H9 (cell line): ENCODE data around the gene NDUFAF4. TPM values are rescaled to one million over a fixed set of nuclear protein-coding genes. Genes with fewer than 3 reads are reported as not detected.

ENCODE experiments used
- DNase-seq: peaks from one replicate; pipeline ENCODE4 v3.0.0-alpha.2; 2017
- H2AFZ ChIP-seq: one replicate; pipeline ENCODE4 v1.6.1; 2013; ENCODE audit warnings: mild to moderate bottlenecking, low read length, control low read depth, moderate library complexity
- H2AK5ac ChIP-seq: 2 replicates; pipeline ENCODE4 v1.6.1; 2013; ENCODE audit warnings: low read length, control low read depth, mixed read lengths; ENCODE audit not compliant: insufficient read length
- H2BK120ac ChIP-seq: one replicate; pipeline ENCODE4 v1.6.1; 2013; ENCODE audit warnings: low read depth, mild to moderate bottlenecking, low read length, control low read depth, inconsistent platforms; ENCODE audit not compliant: poor library complexity, severe bottlenecking
- H2BK12ac ChIP-seq: 2 replicates; pipeline ENCODE4 v1.6.1; 2013; ENCODE audit warnings: low read length, control low read depth, mixed read lengths, low read depth; ENCODE audit not compliant: insufficient read length
- H2BK15ac ChIP-seq: 2 replicates; pipeline ENCODE4 v1.6.1; 2013; ENCODE audit warnings: low read depth, low read length, control low read depth
- H2BK20ac ChIP-seq: one replicate; pipeline ENCODE4 v1.6.1; 2013; ENCODE audit warnings: low read depth, mild to moderate bottlenecking, low read length, control low read depth, inconsistent platforms; ENCODE audit not compliant: poor library complexity, severe bottlenecking
- H2BK5ac ChIP-seq: 2 replicates; pipeline ENCODE4 v1.6.1; 2013; ENCODE audit warnings: low read length, control low read depth, mixed read lengths; ENCODE audit not compliant: insufficient read length
- H3K14ac ChIP-seq: 2 replicates; pipeline ENCODE4 v1.6.1; 2013; ENCODE audit warnings: low read length, control low read depth; ENCODE audit not compliant: insufficient read depth
- H3K18ac ChIP-seq: 2 replicates; pipeline ENCODE4 v1.6.1; 2013; ENCODE audit warnings: low read depth, mild to moderate bottlenecking, mixed read lengths, low read length, control low read depth; ENCODE audit not compliant: insufficient read length
- H3K23ac ChIP-seq: 2 replicates; pipeline ENCODE4 v1.6.1; 2013; ENCODE audit warnings: low read length, control low read depth, mixed read lengths, low read depth; ENCODE audit not compliant: insufficient read length
- H3K23me2 ChIP-seq: 2 replicates; pipeline ENCODE4 v1.6.1; 2013; ENCODE audit warnings: low read depth, mild to moderate bottlenecking, mixed read lengths, low read length, control low read depth; ENCODE audit not compliant: insufficient read length, poor library complexity, severe bottlenecking
- H3K27ac ChIP-seq: 2 replicates; pipeline ENCODE4 v1.5.1; 2013; ENCODE audit warnings: low read length, control low read depth, mixed read lengths, low read depth; ENCODE audit not compliant: insufficient read length
- H3K27me3 ChIP-seq: 2 replicates; pipeline ENCODE4 v1.6.1; 2013; ENCODE audit warnings: low read length, control low read depth, inconsistent platforms; ENCODE audit not compliant: insufficient read depth
- H3K4ac ChIP-seq: 2 replicates; pipeline ENCODE4 v1.6.1; 2013; ENCODE audit warnings: low read depth, mild to moderate bottlenecking, control low read depth, inconsistent platforms, low read length, moderate library complexity
- H3K4me1 ChIP-seq: 2 replicates; pipeline ENCODE4 v1.6.1; 2013; ENCODE audit warnings: low read length, control low read depth, inconsistent platforms; ENCODE audit not compliant: insufficient read depth
- H3K4me2 ChIP-seq: 2 replicates; pipeline ENCODE4 v1.6.1; 2013; ENCODE audit warnings: low read length, control low read depth, mixed read lengths; ENCODE audit not compliant: insufficient read length, insufficient read depth
- H3K56ac ChIP-seq: 2 replicates; pipeline ENCODE4 v1.6.1; 2013; ENCODE audit warnings: low read depth, mild to moderate bottlenecking, mixed read lengths, low read length, control low read depth; ENCODE audit not compliant: insufficient read length
- H3K79me1 ChIP-seq: 2 replicates; pipeline ENCODE4 v1.6.1; 2013; ENCODE audit warnings: low read depth, mild to moderate bottlenecking, moderate library complexity, low read length, control low read depth, inconsistent platforms; ENCODE audit not compliant: insufficient read depth, poor library complexity, severe bottlenecking
- H3K79me2 ChIP-seq: 2 replicates; pipeline ENCODE4 v1.6.1; 2013; ENCODE audit warnings: low read length, control low read depth, inconsistent platforms; ENCODE audit not compliant: insufficient read depth
- H3K9ac ChIP-seq: 2 replicates; pipeline ENCODE4 v1.6.1; 2013; ENCODE audit warnings: low read length, control low read depth, mixed read lengths; ENCODE audit not compliant: insufficient read length; ENCODE audit errors: extremely low read depth
- H3K9me3 ChIP-seq: one replicate; pipeline ENCODE4 v1.6.1; 2013; ENCODE audit warnings: low read depth, low read length, inconsistent platforms; ENCODE audit not compliant: control insufficient read depth
- H3T11ph ChIP-seq: one replicate; pipeline ENCODE4 v1.6.1; 2013; ENCODE audit warnings: mild to moderate bottlenecking, low read length, control low read depth, inconsistent platforms
- H4K20me1 ChIP-seq: one replicate; pipeline ENCODE4 v1.6.1; 2013; ENCODE audit not compliant: control insufficient read depth, insufficient read length, insufficient read depth
- H4K5ac ChIP-seq: 2 replicates; pipeline ENCODE4 v1.6.1; 2013; ENCODE audit warnings: low read depth, mild to moderate bottlenecking, mixed read lengths, low read length, control low read depth; ENCODE audit not compliant: insufficient read length
- H4K8ac ChIP-seq: replicated peaks from 2 replicates; pipeline ENCODE4 v1.6.1; 2013; ENCODE audit warnings: low read length, control low read depth, mixed read lengths, low read depth; ENCODE audit not compliant: insufficient read length
- H4K91ac ChIP-seq: 2 replicates; pipeline ENCODE4 v1.6.1; 2013; ENCODE audit warnings: low read depth, mild to moderate bottlenecking, moderate library complexity, mixed read lengths, low read length, control low read depth; ENCODE audit not compliant: insufficient read length
- H3K27ac Mint-ChIP-seq, 3 experiments: 2 replicates in 2 of 3; 3 replicates in 1 of 3; pipeline ENCODE4 v1.8.0; 2020 to 2021; ENCODE audit warnings: mixed read lengths in 3 of 3, mild to moderate bottlenecking in 1 of 3, moderate library complexity in 1 of 3
- H3K27me3 Mint-ChIP-seq: 2 replicates; pipeline ENCODE4 v1.8.0; 2021; ENCODE audit warnings: low read depth, mild to moderate bottlenecking, moderate library complexity, mixed read lengths
- H3K36me3 Mint-ChIP-seq, 3 experiments: 2 replicates in 2 of 3; 3 replicates in 1 of 3; pipeline ENCODE4 v1.8.0; 2020 to 2021; ENCODE audit warnings: low read depth in 3 of 3, mixed read lengths in 3 of 3; ENCODE audit not compliant: insufficient read depth in 1 of 3
- H3K4me1 Mint-ChIP-seq, 2 experiments: 2 replicates each; pipeline ENCODE4 v1.8.0; 2020; ENCODE audit warnings: mixed read lengths in 2 of 2
- H3K4me3 Mint-ChIP-seq, 2 experiments: 2 replicates in 1 of 2; 3 replicates in 1 of 2; pipeline ENCODE4 v1.8.0; 2020 to 2021; ENCODE audit warnings: mild to moderate bottlenecking in 2 of 2, mixed read lengths in 2 of 2, moderate library complexity in 1 of 2
- H3K9me3 Mint-ChIP-seq, 2 experiments: 2 replicates in 1 of 2; 3 replicates in 1 of 2; pipeline ENCODE4 v1.8.0; 2020; ENCODE audit warnings: mild to moderate bottlenecking in 2 of 2, mixed read lengths in 2 of 2, moderate library complexity in 1 of 2
- CTCF ChIP-seq: fragments of 200-600 bp; sonication (generic); conservative IDR thresholded peaks from 3 replicates; pipeline ENCODE4 v1.8.0; 2021; ENCODE audit warnings: antibody characterized with exemption, mild to moderate bottlenecking
- total RNA-seq: library from RNA; stranded (reverse); gene quantifications from 2 replicates; pipeline ENCODE4 v1.2.1, GENCODE V29; 2021

NDUFAF4 gene
- total RNA-seq, 1 experiment from 2014 or later, result 86.6 TPM

GRCh38 chr6:96940322-96940721, 42.6 kb upstream of the NDUFAF4 start:
- Mint-ChIP-seq H3K4me3 (no peak overlapping the region), H3K4me1 (no peaks in the 10 kb centered on the region), H3K9me3 (no peaks in the 10 kb centered on the region), H3K27me3 (no peaks in the 10 kb centered on the region; the same call in 1 of the 2 replicates), H3K27ac (no peak overlapping the region; a peak in 1 of 7 replicates), H3K36me3 (no peaks in the 10 kb centered on the region)
- Histone ChIP-seq H3K79me2 (no peaks in the 10 kb centered on the region), H3K4ac (no peak overlapping the region), H2BK12ac (no peak overlapping the region), H2BK5ac (no peak overlapping the region), H3K79me1 (no peaks in the 10 kb centered on the region), H3K4me2 (no peak overlapping the region), H3K56ac (no peak overlapping the region), H3K9ac (no peak overlapping the region), H4K91ac (no peak overlapping the region), H2AFZ (no peak overlapping the region), H2BK15ac (no peak overlapping the region), H3K23ac (no peak overlapping the region), H3K4me1 (no peaks in the 10 kb centered on the region), H2BK20ac (no peak overlapping the region), H2AK5ac (no peak overlapping the region), H3K27ac (no peak overlapping the region), H4K8ac (no peak overlapping the region), H3K23me2 (no peaks in the 10 kb centered on the region), H4K20me1 (no peaks in the 10 kb centered on the region), H3K9me3 (no peaks in the 10 kb centered on the region), H3K14ac (no peak overlapping the region), H3T11ph (no peak overlapping the region), H3K18ac (no peak overlapping the region), H4K5ac (no peak overlapping the region), H3K27me3 (no peaks in the 10 kb centered on the region), H2BK120ac (no peak overlapping the region)
- TF ChIP-seq CTCF, result no peak
- no peak for DNase-seq
